OCI-LY3 (cell line): ENCODE data around the gene HS3ST6.

Experiments used
- EZH2phosphoT487 ChIP-seq: fragments of 200-600 bp; shearing (Covaris generic); IDR thresholded peaks from 2 replicates; pipeline ENCODE4 v1.6.1; 2018; ENCODE audit warnings: antibody characterized with exemption, mixed run types, low read depth
- TF ChIP-seq, protein P1 (sequence below): fragments of 200-600, 300-600 bp; sonication (generic); IDR thresholded peaks from 2 replicates; pipeline ENCODE4 v1.5.1; 2014; ENCODE audit warnings: antibody characterized with exemption, low read length, low read depth

- TF ChIP-seq, protein P1, sequence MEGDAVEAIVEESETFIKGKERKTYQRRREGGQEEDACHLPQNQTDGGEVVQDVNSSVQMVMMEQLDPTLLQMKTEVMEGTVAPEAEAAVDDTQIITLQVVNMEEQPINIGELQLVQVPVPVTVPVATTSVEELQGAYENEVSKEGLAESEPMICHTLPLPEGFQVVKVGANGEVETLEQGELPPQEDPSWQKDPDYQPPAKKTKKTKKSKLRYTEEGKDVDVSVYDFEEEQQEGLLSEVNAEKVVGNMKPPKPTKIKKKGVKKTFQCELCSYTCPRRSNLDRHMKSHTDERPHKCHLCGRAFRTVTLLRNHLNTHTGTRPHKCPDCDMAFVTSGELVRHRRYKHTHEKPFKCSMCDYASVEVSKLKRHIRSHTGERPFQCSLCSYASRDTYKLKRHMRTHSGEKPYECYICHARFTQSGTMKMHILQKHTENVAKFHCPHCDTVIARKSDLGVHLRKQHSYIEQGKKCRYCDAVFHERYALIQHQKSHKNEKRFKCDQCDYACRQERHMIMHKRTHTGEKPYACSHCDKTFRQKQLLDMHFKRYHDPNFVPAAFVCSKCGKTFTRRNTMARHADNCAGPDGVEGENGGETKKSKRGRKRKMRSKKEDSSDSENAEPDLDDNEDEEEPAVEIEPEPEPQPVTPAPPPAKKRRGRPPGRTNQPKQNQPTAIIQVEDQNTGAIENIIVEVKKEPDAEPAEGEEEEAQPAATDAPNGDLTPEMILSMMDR = no peak
- no peak for TF ChIP-seq EZH2phosphoT487
Observed at GRCh38 chr16:1906846-1907165, 11.4 kb downstream of the HS3ST6 start.
